Measurements from ENCODE around the gene APOL1. TPM values are rescaled to one million over a fixed set of nuclear protein-coding genes. Genes with fewer than 3 reads are reported as not detected.

The APOL1 gene
- total and polyA plus RNA-seq, 2 of the 4 experiments (the other 2 are of a cell fraction) = 0.36 to 0.77 TPM

- Histone ChIP-seq H3K18ac (ENCODE audit: low read depth, low read length) (no peak overlapping the region), H2AK9ac (replicated peaks; ENCODE audit: low read depth, low read length, poor library complexity) (no peak overlapping the region), H3K9me1 (ENCODE audit: insufficient read depth, low read length) (peaks cover 4% of the 10 kb centered on the region; the same call in 1 of the 2 replicates), H2BK120ac (ENCODE audit: low read depth, low read length) (no peak overlapping the region), H2BK5ac (ENCODE audit: low read depth, low read length, poor library complexity, severe bottlenecking) (no peak overlapping the region), H3K4me3 (ENCODE audit: insufficient read depth, low read depth, low read length) (no peak overlapping the region), H2BK20ac (ENCODE audit: low read depth, low read length) (no peak overlapping the region), H4K8ac (ENCODE audit: low read depth in 2 of 2, low read length in 2 of 2) (no peak overlapping the region), H3K4me2 (ENCODE audit: low read depth, low read length) (peak overlapping the region; percentile 20), H3K9ac (ENCODE audit: low read depth, low read length) (no peak overlapping the region), H3K14ac (replicated peaks; ENCODE audit: low read depth, low read length) (no peak overlapping the region), H2AK5ac (ENCODE audit: low read depth, low read length) (no peak overlapping the region), H4K20me1 (ENCODE audit: insufficient read depth, low read length) (no peaks in the 10 kb centered on the region), H2BK15ac (ENCODE audit: low read depth, low read length) (no peak overlapping the region), H3K23ac (ENCODE audit: low read depth, low read length) (no peak overlapping the region), H2AFZ (replicated peaks; ENCODE audit: low read length, poor library complexity) (peak overlapping the region; percentile 25), H3K4ac (ENCODE audit: low read depth, low read length) (no peak overlapping the region), H3K56ac (ENCODE audit: extremely low read depth, insufficient read depth, low read length) (no peak overlapping the region), H4K5ac (ENCODE audit: low read depth, low read length) (no peak overlapping the region), H3K36me3 (ENCODE audit: control insufficient read depth, insufficient read depth, low read length) (no peaks in the 10 kb centered on the region), H3K27ac (ENCODE audit: insufficient read depth, low read length) (no peak overlapping the region), H4K91ac (ENCODE audit: insufficient read depth, low read depth, low read length) (no peak overlapping the region), H3K79me1 (ENCODE audit: low read depth in 1 of 2, low read length in 2 of 2) (no peaks in the 10 kb centered on the region), H3K4me1 (ENCODE audit: control insufficient read depth, insufficient read depth, low read length) (peaks cover 3% of the 10 kb centered on the region; the same call in 1 of the 2 replicates), H3K9me3 (ENCODE audit: control insufficient read depth, insufficient read depth, low read length) (no peaks in the 10 kb centered on the region), H3K27me3 (ENCODE audit: control insufficient read depth, insufficient read depth, low read length) (peaks cover 11% of the 10 kb centered on the region)
- DNase-seq (no peak), ATAC-seq (ENCODE audit: low read depth) (peak; percentile 81)
- WGBS, 2 experiments (ENCODE audit: extremely low coverage in 2 of 2, insufficient read length in 1 of 2) = no CpG with 5 or more reads among the region's 7 CpGs
- ChIA-PET POLR2A (ENCODE audit: unreplicated experiment) (no interaction called here), CTCF (no interaction called here)
- in situ Hi-C loops (cut with MboI; ENCODE audit: low sequenced_read_pairs) = no loop called here
- dilution Hi-C loops (cut with HindIII; ENCODE audit: low sequenced_read_pairs, unreplicated experiment) = no loop called here
- intact Hi-C loops (cut with micrococcal nuclease) = no loop called here
- no TSS peak for BruUV-seq (replicated peaks)
- TF ChIP-seq CEBPB (IDR thresholded peaks at IDR 0.05; ENCODE audit: low read depth, low read length) (no peak), SMC3 (IDR thresholded peaks at IDR 0.05; ENCODE audit: low read depth, low read length) (peak; percentile 53), RCOR1 (IDR thresholded peaks at IDR 0.05; ENCODE audit: insufficient replicate concordance, low read length) (no peak), POLR2A (IDR thresholded peaks at IDR 0.05; ENCODE audit: low read depth, low read length) (no peak), MXI1 (IDR thresholded peaks at IDR 0.05; ENCODE audit: borderline replicate concordance, low read depth, low read length) (no peak), CTCF (conservative IDR thresholded peaks at IDR 0.05; ENCODE audit: low read depth, low read length) (peak; percentile 48), RAD21 (IDR thresholded peaks at IDR 0.05; ENCODE audit: low read length) (peak; percentile 55), FOS (IDR thresholded peaks at IDR 0.05; ENCODE audit: low read depth, low read length) (no peak), BHLHE40 (IDR thresholded peaks at IDR 0.05; ENCODE audit: low read depth, low read length) (no peak)
Measured at GRCh38 chr22:36221799-36222751, 30.9 kb upstream of the APOL1 start.

Data from IMR-90 (cell line).